Smooth muscle cell (in vitro differentiated cells): ENCODE results near the gene CDHR1. TPM values are rescaled to one million over a fixed set of nuclear protein-coding genes. Genes with fewer than 3 reads are reported as not detected.

Experiments used
- DNase-seq: peaks from one replicate; lab custom pipeline; 2025; ENCODE audit not compliant: unreplicated experiment; lab: John Stamatoyannopoulos, UW
- H2AFZ ChIP-seq: fragments of 200-600 bp; sonication (generic); 2 replicates; pipeline ENCODE4 v1.6.0; 2016; ENCODE audit warnings: antibody characterized with exemption, low read depth, mild to moderate bottlenecking
- H3F3A ChIP-seq: fragments of 200-600 bp; sonication (generic); 2 replicates; pipeline ENCODE4 v1.6.0; 2017; ENCODE audit warnings: antibody characterized with exemption, low read depth
- H3K27ac ChIP-seq: fragments of 200-600 bp; sonication (generic); 2 replicates; pipeline ENCODE4 v1.5.1; 2016; ENCODE audit warnings: low read depth, mild to moderate bottlenecking
- H3K27me3 ChIP-seq: fragments of 200-600 bp; sonication (generic); 2 replicates; pipeline ENCODE4 v1.6.1; 2016; ENCODE audit warnings: low read depth, mild to moderate bottlenecking
- H3K36me3 ChIP-seq: fragments of 200-600 bp; sonication (generic); 2 replicates; pipeline ENCODE4 v1.5.1; 2016; ENCODE audit warnings: low read depth
- H3K4me1 ChIP-seq: fragments of 200-600 bp; sonication (generic); 2 replicates; pipeline ENCODE4 v1.5.1; 2016; ENCODE audit warnings: low read depth
- H3K4me2 ChIP-seq: fragments of 200-600 bp; sonication (generic); 2 replicates; pipeline ENCODE4 v1.6.0; 2016; ENCODE audit warnings: mild to moderate bottlenecking
- H3K4me3 ChIP-seq: fragments of 200-600 bp; sonication (generic); 2 replicates; pipeline ENCODE4 v1.5.1; 2016; ENCODE audit warnings: mild to moderate bottlenecking
- H3K79me2 ChIP-seq: fragments of 200-600 bp; sonication (generic); 2 replicates; pipeline ENCODE4 v1.6.0; 2016; ENCODE audit warnings: low read depth, mild to moderate bottlenecking
- H3K9ac ChIP-seq: fragments of 200-600 bp; sonication (generic); 2 replicates; pipeline ENCODE4 v1.6.0; 2016; ENCODE audit warnings: low read depth
- H3K9me3 ChIP-seq: fragments of 200-600 bp; sonication (generic); replicated peaks from 2 replicates; pipeline ENCODE4 v1.5.1; 2016; ENCODE audit warnings: low read depth
- H4K20me1 ChIP-seq: fragments of 200-600 bp; sonication (generic); 2 replicates; pipeline ENCODE4 v1.6.0; 2016; ENCODE audit warnings: low read depth
- WGBS: methylation state at CpG from one replicate; pipeline ENCODE4 v1.1.7; 2016; ENCODE audit warnings: low lambda C conversion rate; 5-methylcytosine and 5-hydroxymethylcytosine counted together
- polyA plus RNA-seq: library from polyadenylated mRNA; unstranded; fragments of >200 nt; fragmentation: Nextera tagmentation; extraction: Ambion mirVana; gene quantifications from 2 replicates; pipeline ENCODE4 v1.2.1, GENCODE V29; 2016
- total RNA-seq: library from RNA; depleted of rRNA; stranded (reverse); fragments of >200 nt; gene quantifications from 2 replicates; pipeline ENCODE4 v1.2.3, GENCODE V29; 2014
- TF ChIP-seq, protein P1 (sequence below): fragments of 200-600 bp; sonication (generic); IDR thresholded peaks from 2 replicates; pipeline ENCODE4 v1.5.1; 2017; ENCODE audit warnings: borderline replicate concordance, mild to moderate bottlenecking, antibody characterized with exemption; ENCODE audit not compliant: insufficient read depth, poor library complexity, severe bottlenecking

The CDHR1 gene
- total and polyA plus RNA-seq, 2 experiments from 2014 or later = 0.67 to 1.2 TPM

DNA sequence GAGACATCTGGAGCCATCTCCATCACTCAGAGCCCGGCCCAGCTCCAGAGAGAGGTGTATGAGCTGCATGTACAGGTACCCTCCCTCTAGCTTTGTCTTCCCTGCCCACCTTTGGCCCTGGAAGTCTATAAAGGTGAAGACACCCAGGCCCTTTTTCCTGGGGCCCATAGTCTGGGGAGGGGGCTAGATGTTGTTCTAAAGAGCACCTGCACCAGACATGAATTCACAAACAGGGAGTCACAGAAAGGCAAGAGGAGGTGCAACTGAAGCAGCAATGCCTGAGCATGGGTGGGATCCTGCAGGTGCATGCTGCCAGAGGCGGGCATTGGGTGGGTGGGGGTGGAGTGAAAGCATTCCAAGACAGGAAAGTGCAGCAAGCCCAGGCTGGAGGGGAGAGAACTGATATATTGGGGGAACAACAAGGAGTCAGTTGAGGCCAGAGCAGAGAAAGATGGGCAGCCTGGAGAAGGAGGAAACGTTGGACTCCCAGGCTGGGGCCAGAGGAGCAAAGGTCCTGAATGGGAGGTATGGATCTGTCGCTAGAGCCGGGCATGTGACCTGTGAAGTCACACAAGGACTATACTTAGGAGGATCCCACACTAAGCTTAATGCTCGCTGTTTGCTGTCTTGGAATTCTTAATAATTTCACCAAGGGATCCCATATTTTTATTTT lies 11.7 kb downstream of the CDHR1 start:
- Histone ChIP-seq H3K4me2 (no peak overlapping the region), H3K4me3 (no peak overlapping the region), H4K20me1 (no peaks in the 10 kb centered on the region), H3K36me3 (no peaks in the 10 kb centered on the region), H3K27me3 (no peaks in the 10 kb centered on the region), H3K27ac (no peak overlapping the region), H3K9ac (no peak overlapping the region), H3K4me1 (no peaks in the 10 kb centered on the region), H2AFZ (no peak overlapping the region), H3K79me2 (no peaks in the 10 kb centered on the region), H3F3A (no peaks in the 10 kb centered on the region), H3K9me3 (no peaks in the 10 kb centered on the region)
- DNase-seq = no peak
- 81% methylated on average over 6 of the region's 6 CpGs for WGBS
- TF ChIP-seq, protein P1, sequence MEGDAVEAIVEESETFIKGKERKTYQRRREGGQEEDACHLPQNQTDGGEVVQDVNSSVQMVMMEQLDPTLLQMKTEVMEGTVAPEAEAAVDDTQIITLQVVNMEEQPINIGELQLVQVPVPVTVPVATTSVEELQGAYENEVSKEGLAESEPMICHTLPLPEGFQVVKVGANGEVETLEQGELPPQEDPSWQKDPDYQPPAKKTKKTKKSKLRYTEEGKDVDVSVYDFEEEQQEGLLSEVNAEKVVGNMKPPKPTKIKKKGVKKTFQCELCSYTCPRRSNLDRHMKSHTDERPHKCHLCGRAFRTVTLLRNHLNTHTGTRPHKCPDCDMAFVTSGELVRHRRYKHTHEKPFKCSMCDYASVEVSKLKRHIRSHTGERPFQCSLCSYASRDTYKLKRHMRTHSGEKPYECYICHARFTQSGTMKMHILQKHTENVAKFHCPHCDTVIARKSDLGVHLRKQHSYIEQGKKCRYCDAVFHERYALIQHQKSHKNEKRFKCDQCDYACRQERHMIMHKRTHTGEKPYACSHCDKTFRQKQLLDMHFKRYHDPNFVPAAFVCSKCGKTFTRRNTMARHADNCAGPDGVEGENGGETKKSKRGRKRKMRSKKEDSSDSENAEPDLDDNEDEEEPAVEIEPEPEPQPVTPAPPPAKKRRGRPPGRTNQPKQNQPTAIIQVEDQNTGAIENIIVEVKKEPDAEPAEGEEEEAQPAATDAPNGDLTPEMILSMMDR = no peak

DNA sequence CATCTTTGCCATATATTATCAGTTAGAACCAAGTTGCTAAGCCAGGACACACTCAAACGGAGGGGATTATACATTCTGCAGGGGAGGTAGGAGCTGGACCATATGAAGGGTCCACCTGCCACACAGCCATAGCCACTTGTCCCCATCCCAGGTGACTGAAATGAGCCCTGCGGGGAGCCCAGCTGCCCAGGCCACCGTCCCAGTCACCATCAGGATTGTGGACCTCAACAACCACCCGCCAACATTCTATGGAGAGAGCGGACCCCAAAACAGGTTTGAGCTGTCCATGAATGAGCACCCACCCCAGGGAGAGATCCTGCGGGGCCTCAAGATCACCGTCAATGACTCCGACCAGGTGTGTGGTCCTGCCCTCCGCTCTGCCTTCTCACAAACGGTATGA lies 13.7 kb downstream of the CDHR1 start:
- Histone ChIP-seq H2AFZ (no peak overlapping the region), H3K27me3 (no peaks in the 10 kb centered on the region), H3K9me3 (no peaks in the 10 kb centered on the region), H3K4me2 (no peak overlapping the region), H3K4me3 (no peak overlapping the region), H3K79me2 (no peaks in the 10 kb centered on the region), H3F3A (no peaks in the 10 kb centered on the region), H4K20me1 (no peaks in the 10 kb centered on the region), H3K4me1 (no peaks in the 10 kb centered on the region), H3K27ac (no peak overlapping the region), H3K36me3 (no peaks in the 10 kb centered on the region), H3K9ac (no peak overlapping the region)
- TF ChIP-seq, protein P1 = no peak
- no peak for DNase-seq
- 91% methylated on average over 10 of the region's 10 CpGs for WGBS

DNA sequence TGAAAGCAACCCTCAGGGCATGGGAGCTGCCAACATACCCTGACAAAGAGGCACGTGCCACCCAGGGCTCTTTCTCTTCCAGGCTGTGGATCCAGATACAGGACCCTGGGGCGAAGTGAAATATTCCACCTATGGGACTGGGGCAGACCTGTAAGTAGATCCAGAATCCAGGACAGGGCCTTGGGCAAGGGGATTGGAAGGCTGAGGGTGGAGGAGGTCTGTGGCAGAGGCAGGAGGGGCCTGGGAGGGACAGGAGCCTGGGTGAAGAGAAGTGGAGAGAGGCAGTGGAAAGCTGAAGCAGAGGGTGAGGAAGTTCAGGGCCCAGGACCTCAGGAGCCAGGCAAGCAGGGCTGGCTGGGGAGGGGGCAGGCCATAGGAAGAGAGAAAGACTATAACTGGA lies 17.2 kb downstream of the CDHR1 start:
- no peaks in the 10 kb centered on the region for H3K36me3 ChIP-seq
- no peak overlapping the region for H2AFZ ChIP-seq
- WGBS = 81% methylated on average over 2 of the region's 2 CpGs
- H3K4me3 ChIP-seq = no peak overlapping the region
- no peaks in the 10 kb centered on the region for H3K4me1 ChIP-seq
- no peak overlapping the region for H3K9ac ChIP-seq
- H3F3A ChIP-seq = no peaks in the 10 kb centered on the region
- TF ChIP-seq, protein P1 = no peak
- H3K27me3 ChIP-seq = no peaks in the 10 kb centered on the region
- no peaks in the 10 kb centered on the region for H4K20me1 ChIP-seq
- no peaks in the 10 kb centered on the region for H3K79me2 ChIP-seq
- H3K9me3 ChIP-seq = no peaks in the 10 kb centered on the region
- DNase-seq = no peak
- no peak overlapping the region for H3K27ac ChIP-seq
- H3K4me2 ChIP-seq = no peak overlapping the region

DNA sequence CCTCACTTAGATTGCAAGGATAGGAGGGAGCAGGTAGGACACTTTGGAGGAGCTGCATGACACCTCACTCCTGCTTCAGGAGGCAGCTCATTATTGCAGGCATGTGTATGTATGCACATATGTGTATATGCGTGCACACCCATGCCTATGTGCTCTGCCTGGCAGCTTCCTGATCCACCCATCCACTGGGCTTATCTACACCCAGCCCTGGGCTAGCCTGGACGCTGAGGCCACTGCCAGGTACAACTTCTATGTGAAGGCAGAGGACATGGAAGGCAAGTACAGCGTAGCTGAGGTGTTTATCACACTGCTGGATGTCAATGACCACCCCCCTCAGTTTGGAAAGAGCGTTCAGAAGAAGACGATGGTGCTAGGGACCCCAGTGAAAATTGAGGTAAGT lies 17.7 kb downstream of the CDHR1 start:
- Histone ChIP-seq H3K4me2 (no peak overlapping the region), H3K4me1 (no peaks in the 10 kb centered on the region), H3K9me3 (no peaks in the 10 kb centered on the region), H3K36me3 (no peaks in the 10 kb centered on the region), H3K27ac (no peak overlapping the region), H2AFZ (no peak overlapping the region), H3K27me3 (no peaks in the 10 kb centered on the region), H3K79me2 (no peaks in the 10 kb centered on the region), H3K9ac (no peak overlapping the region), H4K20me1 (no peaks in the 10 kb centered on the region), H3K4me3 (no peak overlapping the region), H3F3A (no peaks in the 10 kb centered on the region)
- DNase-seq = no peak
- WGBS = 81% methylated on average over 5 of the region's 5 CpGs
- TF ChIP-seq, protein P1 = no peak
